Measurements from ENCODE around the gene NUFIP1. TPM values are rescaled to one million over a fixed set of nuclear protein-coding genes. Genes with fewer than 3 reads are reported as not detected.
"Not testable (repeated sequence)": the region's sequence is repeated elsewhere in the genome, so short reads cannot be mapped to it uniquely, and the experiment has no call there.

Gene NUFIP1
- total RNA-seq, 1 experiment from 2014 or later: 7.3 TPM

GRCh38 chr13:44902738-44903137 lies 86.5 kb downstream of the NUFIP1 start:
- Histone ChIP-seq H3K79me2 (ENCODE audit: low read depth) (no peaks in the 10 kb centered on the region), H3K4me3 (no peak overlapping the region), H3K27me3 (ENCODE audit: insufficient read depth, low read depth) (no peaks in the 10 kb centered on the region), H3K4me2 (no peak overlapping the region), H3K27ac (no peak overlapping the region), H3K36me3 (ENCODE audit: low read depth) (no peaks in the 10 kb centered on the region), H3K4me1 (replicated peaks; ENCODE audit: insufficient read depth) (peaks cover 8% of the 10 kb centered on the region; the same call in 1 of the 2 replicates), H3K9me2 (ENCODE audit: insufficient read depth) (no peaks in the 10 kb centered on the region), H2AFZ (no peak overlapping the region), H3K9me3 (ENCODE audit: insufficient read depth, low read depth) (peaks cover 9% of the 10 kb centered on the region), H3F3A (ENCODE audit: insufficient read depth, low read depth) (no peaks in the 10 kb centered on the region; the same call in 1 of the 2 replicates), H4K20me1 (ENCODE audit: insufficient read depth) (no peaks in the 10 kb centered on the region)
- DNase-seq: no peak
- POLR2A ChIA-PET (ENCODE audit: unreplicated experiment): no interaction called here
- intact Hi-C loops (cut with micrococcal nuclease; ENCODE audit: unreplicated experiment): no loop called here
- CTCF ChIA-PET: no interaction called here
- BruUV-seq (replicated peaks): no TSS peak
- TF ChIP-seq EZH2 (IDR thresholded peaks at IDR 0.05; ENCODE audit: low read depth) (no peak), CTCF (conservative IDR thresholded peaks at IDR 0.05) (no peak)

GRCh38 chr13:44899967-44900366 lies 89.3 kb downstream of the NUFIP1 start:
- Histone ChIP-seq H3F3A (ENCODE audit: insufficient read depth, low read depth) (no peaks in the 10 kb centered on the region; the same call in 1 of the 2 replicates), H3K27ac (no peak overlapping the region), H4K20me1 (ENCODE audit: insufficient read depth) (no peaks in the 10 kb centered on the region), H2AFZ (no peak overlapping the region), H3K27me3 (ENCODE audit: insufficient read depth, low read depth) (no peaks in the 10 kb centered on the region), H3K4me2 (no peak overlapping the region), H3K9me3 (ENCODE audit: insufficient read depth, low read depth) (peaks cover 9% of the 10 kb centered on the region), H3K79me2 (ENCODE audit: low read depth) (no peaks in the 10 kb centered on the region), H3K36me3 (ENCODE audit: low read depth) (no peaks in the 10 kb centered on the region), H3K9me2 (ENCODE audit: insufficient read depth) (no peaks in the 10 kb centered on the region), H3K4me1 (replicated peaks; ENCODE audit: insufficient read depth) (peaks cover 8% of the 10 kb centered on the region), H3K4me3 (no peak overlapping the region)
- ChIA-PET POLR2A (ENCODE audit: unreplicated experiment) (no interaction called here), CTCF (no interaction called here)
- intact Hi-C loops (cut with micrococcal nuclease; ENCODE audit: unreplicated experiment): no loop called here
- DNase-seq: no peak
- no TSS peak for BruUV-seq (replicated peaks)
- TF ChIP-seq CTCF (conservative IDR thresholded peaks at IDR 0.05): no peak
- no peak for TF ChIP-seq EZH2 (IDR thresholded peaks at IDR 0.05; ENCODE audit: low read depth)

GRCh38 chr13:44898308-44898707 lies 91.0 kb downstream of the NUFIP1 start:
- H3K9me2 ChIP-seq (ENCODE audit: insufficient read depth); H4K20me1 ChIP-seq (ENCODE audit: insufficient read depth); POLR2A ChIA-PET (ENCODE audit: unreplicated experiment); H3K4me2 ChIP-seq; H3K4me3 ChIP-seq; H3K27ac ChIP-seq; H3K36me3 ChIP-seq (ENCODE audit: low read depth); intact Hi-C loops (cut with micrococcal nuclease; ENCODE audit: unreplicated experiment); H3K79me2 ChIP-seq (ENCODE audit: low read depth); H2AFZ ChIP-seq; BruUV-seq (replicated peaks); H3F3A ChIP-seq (ENCODE audit: insufficient read depth, low read depth); H3K9me3 ChIP-seq (ENCODE audit: insufficient read depth, low read depth); DNase-seq; CTCF ChIA-PET; H3K27me3 ChIP-seq (ENCODE audit: insufficient read depth, low read depth): not testable (repeated sequence)
- H3K4me1 ChIP-seq (replicated peaks; ENCODE audit: insufficient read depth): peaks cover 19% of the 10 kb centered on the region

- DNase-seq: no peak
- ChIA-PET POLR2A (ENCODE audit: unreplicated experiment) (interaction anchor here (0.7 kb wide), 1 partner anchor 10 kb away, joined by 3 read pairs; no protein-coding TSS in a partner anchor), CTCF (no interaction called here)
- Histone ChIP-seq H3K79me2 (ENCODE audit: low read depth) (no peaks in the 10 kb centered on the region), H3K27ac (no peak overlapping the region), H3K4me2 (no peak overlapping the region), H3K4me1 (replicated peaks; ENCODE audit: insufficient read depth) (peaks cover 19% of the 10 kb centered on the region), H3K27me3 (ENCODE audit: insufficient read depth, low read depth) (no peaks in the 10 kb centered on the region), H3K9me3 (ENCODE audit: insufficient read depth, low read depth) (no peaks in the 10 kb centered on the region), H3F3A (ENCODE audit: insufficient read depth, low read depth) (0 out of 2 replicates have a peak, but pooled peaks cover 5% of the 10 kb centered on the region), H4K20me1 (ENCODE audit: insufficient read depth) (no peaks in the 10 kb centered on the region), H3K36me3 (ENCODE audit: low read depth) (no peaks in the 10 kb centered on the region), H3K9me2 (ENCODE audit: insufficient read depth) (no peaks in the 10 kb centered on the region), H3K4me3 (no peak overlapping the region), H2AFZ (no peak overlapping the region)
- BruUV-seq (replicated peaks): no TSS peak
- TF ChIP-seq CTCF (conservative IDR thresholded peaks at IDR 0.05) (no peak), EZH2 (IDR thresholded peaks at IDR 0.05; ENCODE audit: low read depth) (no peak)
- intact Hi-C loops (cut with micrococcal nuclease; ENCODE audit: unreplicated experiment): no loop called here
These were observed 93.3 kb downstream of the NUFIP1 start for GRCh38 chr13:44895953-44896335.
